ENCODE measurements around the gene TRIP13. TPM values are rescaled to one million over a fixed set of nuclear protein-coding genes. Genes with fewer than 3 reads are reported as not detected.
A peak's percentile ranks its signal among the peaks of the same experiment; 100 is the strongest.

TRIP13 gene
- total RNA-seq, 1 donor = 29.8 TPM

- DNase-seq (ENCODE audit: low read depth) = no peak
- no peak overlapping the region for H3K4me3 ChIP-seq (ENCODE audit: low read depth, low read length)
- TF ChIP-seq CTCF (IDR thresholded peaks at IDR 0.05; ENCODE audit: insufficient read depth, low read depth, low read length) = no peak
Measured at GRCh38 chr5:885529-885928, 7.2 kb upstream of the TRIP13 start.

GRCh38 chr5:886036-886435, 6.6 kb upstream of the TRIP13 start:
- no peak overlapping the region for H3K4me3 ChIP-seq (ENCODE audit: low read depth, low read length)
- DNase-seq (ENCODE audit: low read depth) = no peak
- TF ChIP-seq CTCF (IDR thresholded peaks at IDR 0.05; ENCODE audit: insufficient read depth, low read depth, low read length) = no peak

GRCh38 chr5:886716-887325, 5.9 kb upstream of the TRIP13 start:
- no peak for TF ChIP-seq CTCF (IDR thresholded peaks at IDR 0.05; ENCODE audit: insufficient read depth, low read depth, low read length)
- DNase-seq (ENCODE audit: low read depth) = no peak
- H3K4me3 ChIP-seq (ENCODE audit: low read depth, low read length) = no peak overlapping the region

GRCh38 chr5:887947-888637, 4.6 kb upstream of the TRIP13 start:
- TF ChIP-seq CTCF (IDR thresholded peaks at IDR 0.05; ENCODE audit: insufficient read depth, low read depth, low read length) = no peak
- DNase-seq (ENCODE audit: low read depth) = peak; percentile 11
- no peak overlapping the region for H3K4me3 ChIP-seq (ENCODE audit: low read depth, low read length)

GRCh38 chr5:888638-889035, 4.0 kb upstream of the TRIP13 start:
- DNase-seq (ENCODE audit: low read depth) = no peak
- TF ChIP-seq CTCF (IDR thresholded peaks at IDR 0.05; ENCODE audit: insufficient read depth, low read depth, low read length) = no peak
- no peak overlapping the region for H3K4me3 ChIP-seq (ENCODE audit: low read depth, low read length)

- TF ChIP-seq CTCF (IDR thresholded peaks at IDR 0.05; ENCODE audit: insufficient read depth, low read depth, low read length) = no peak
- H3K4me3 ChIP-seq (ENCODE audit: low read depth, low read length) = no peak overlapping the region
- no peak for DNase-seq (ENCODE audit: low read depth)
Measured at GRCh38 chr5:889075-889710, 3.5 kb upstream of the TRIP13 start.
